ENCODE measurements around the gene CXCL10. TPM values are rescaled to one million over a fixed set of nuclear protein-coding genes. Genes with fewer than 3 reads are reported as not detected.
A peak's percentile ranks its signal among the peaks of the same experiment; 100 is the strongest.

The CXCL10 gene
- total and polyA plus RNA-seq, 9 of the 15 experiments (the other 6 are each of a cell fraction or from before 2014, with no cell fraction given), result 0.06 to 0.18 (median 0.08) TPM; not detected in 6

DNA sequence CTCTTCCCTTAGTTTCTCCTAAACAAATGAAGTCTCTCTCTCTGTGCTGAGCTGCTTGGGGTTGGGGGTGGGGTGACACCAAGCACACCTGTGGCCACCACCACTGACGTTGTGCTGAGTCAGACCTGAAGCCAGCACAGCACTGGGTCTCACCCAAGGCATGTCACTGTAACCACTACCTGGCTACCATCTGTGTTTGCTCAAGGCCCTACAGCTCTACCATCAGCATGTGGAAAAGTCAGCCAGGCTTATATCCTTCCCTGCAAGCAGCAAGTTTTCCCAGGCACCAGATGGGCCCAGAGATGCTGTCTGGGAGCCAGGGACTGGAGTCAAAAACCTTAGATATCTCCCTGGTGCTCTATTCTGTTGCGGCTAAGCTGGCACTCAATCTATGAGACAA lies 6.9 kb downstream of the CXCL10 start:
- H3K36me3 ChIP-seq (ENCODE audit: control insufficient read depth, insufficient read depth, low read length), result no peaks in the 10 kb centered on the region
- DNase-seq (ENCODE audit: extremely low read depth in 1 of 4, low spot score in 3 of 4) (peak in 1 of 4 experiments; percentile 21), FAIRE-seq (no peak), ATAC-seq (peak; percentile 64)
- POLR2A ChIA-PET, result interaction anchor here (0.6 to 1.4 kb wide), 3 partner anchors 9 to 631 kb away, joined by 3 to 4 read pairs (median 3); no protein-coding TSS in a partner anchor
- intact Hi-C loops (cut with micrococcal nuclease) (no loop called here), in situ Hi-C loops (cut with MboI) (no loop called here)
- H3K27me3 ChIP-seq (ENCODE audit: control insufficient read depth in 2 of 2, insufficient read depth in 2 of 2, low read length in 2 of 2), result peaks cover 0 to 4% of the 10 kb centered on the region in 2 experiments; a peak in 1 of 5 replicates
- BruUV-seq (replicated peaks), result no TSS peak
- H3K9me3 ChIP-seq (replicated peaks; ENCODE audit: control insufficient read depth, insufficient read depth, low read depth, low read length), result no peaks in the 10 kb centered on the region
- H3K4me2 ChIP-seq (ENCODE audit: insufficient read depth, low read length), result no peak overlapping the region
- CTCF ChIA-PET (ENCODE audit: low intra/inter-chr PET ratio), result no interaction called here
- peak; percentile 59 for TF ChIP-seq NFE2 (IDR thresholded peaks at IDR 0.05; ENCODE audit: low read depth)
- TF ChIP-seq HCFC1 (IDR thresholded peaks at IDR 0.05; ENCODE audit: low read depth, low read length), result no peak
- no peak for TF ChIP-seq ZBTB34 (CRISPR knock-in tag; IDR thresholded peaks at IDR 0.05)
- no peak for TF ChIP-seq DIDO1 (tag; IDR thresholded peaks at IDR 0.05; ENCODE audit: low read depth)
- TF ChIP-seq CEBPG (CRISPR knock-in tag; IDR thresholded peaks at IDR 0.05), result no peak
- no peak for TF ChIP-seq CEBPG (tag; conservative IDR thresholded peaks at IDR 0.05 in 1 of 2, IDR thresholded peaks at IDR 0.05 in 1 of 2)
- peak; percentile 73 for TF ChIP-seq C11orf30 (IDR thresholded peaks at IDR 0.05; ENCODE audit: low read depth)
- no peak for TF ChIP-seq POLR2G (IDR thresholded peaks at IDR 0.05; ENCODE audit: low read depth, low read length)
- TF ChIP-seq HMG20B (CRISPR knock-in tag; IDR thresholded peaks at IDR 0.05), result no peak
- TF ChIP-seq, protein P1, sequence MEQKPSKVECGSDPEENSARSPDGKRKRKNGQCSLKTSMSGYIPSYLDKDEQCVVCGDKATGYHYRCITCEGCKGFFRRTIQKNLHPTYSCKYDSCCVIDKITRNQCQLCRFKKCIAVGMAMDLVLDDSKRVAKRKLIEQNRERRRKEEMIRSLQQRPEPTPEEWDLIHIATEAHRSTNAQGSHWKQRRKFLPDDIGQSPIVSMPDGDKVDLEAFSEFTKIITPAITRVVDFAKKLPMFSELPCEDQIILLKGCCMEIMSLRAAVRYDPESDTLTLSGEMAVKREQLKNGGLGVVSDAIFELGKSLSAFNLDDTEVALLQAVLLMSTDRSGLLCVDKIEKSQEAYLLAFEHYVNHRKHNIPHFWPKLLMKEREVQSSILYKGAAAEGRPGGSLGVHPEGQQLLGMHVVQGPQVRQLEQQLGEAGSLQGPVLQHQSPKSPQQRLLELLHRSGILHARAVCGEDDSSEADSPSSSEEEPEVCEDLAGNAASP (IDR thresholded peaks at IDR 0.05), result no peak
- TF ChIP-seq, protein P2, sequence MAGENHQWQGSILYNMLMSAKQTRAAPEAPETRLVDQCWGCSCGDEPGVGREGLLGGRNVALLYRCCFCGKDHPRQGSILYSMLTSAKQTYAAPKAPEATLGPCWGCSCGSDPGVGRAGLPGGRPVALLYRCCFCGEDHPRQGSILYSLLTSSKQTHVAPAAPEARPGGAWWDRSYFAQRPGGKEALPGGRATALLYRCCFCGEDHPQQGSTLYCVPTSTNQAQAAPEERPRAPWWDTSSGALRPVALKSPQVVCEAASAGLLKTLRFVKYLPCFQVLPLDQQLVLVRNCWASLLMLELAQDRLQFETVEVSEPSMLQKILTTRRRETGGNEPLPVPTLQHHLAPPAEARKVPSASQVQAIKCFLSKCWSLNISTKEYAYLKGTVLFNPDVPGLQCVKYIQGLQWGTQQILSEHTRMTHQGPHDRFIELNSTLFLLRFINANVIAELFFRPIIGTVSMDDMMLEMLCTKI (IDR thresholded peaks at IDR 0.05; ENCODE audit: partially characterized antibody), result no peak
- TF ChIP-seq BACH1 (tag; IDR thresholded peaks at IDR 0.05), result peak; percentile 71; the same call in 1 of the 2 replicates
- peak; percentile 21; the same call in 1 of the 2 replicates for TF ChIP-seq MAFG (tag; conservative IDR thresholded peaks at IDR 0.05)
- TF ChIP-seq CREB3 (tag; conservative IDR thresholded peaks at IDR 0.05; ENCODE audit: low read depth), result no peak
- peak; percentile 77 for TF ChIP-seq ZNF316 (IDR thresholded peaks at IDR 0.05)
- no peak for TF ChIP-seq ZNF217 (CRISPR knock-in tag; IDR thresholded peaks at IDR 0.05)
- WGBS (ENCODE audit: insufficient coverage, low coverage, missing lambda C conversion rate), result 8% methylated on average over 2 of the region's 2 CpGs
- no peak overlapping the region for H2AFZ ChIP-seq (ENCODE audit: low read depth, low read length)
- H3K9me1 ChIP-seq (ENCODE audit: control insufficient read depth, insufficient read depth, low read length), result no peaks in the 10 kb centered on the region
- peaks cover 0 to under 1% of the 10 kb centered on the region in 2 experiments; a peak in 3 of 5 replicates for H3K4me1 ChIP-seq (replicated peaks in 1 of 2; ENCODE audit: control insufficient read depth in 2 of 2, insufficient read depth in 2 of 2, low read length in 2 of 2)
- no peaks in the 10 kb centered on the region for H4K20me1 ChIP-seq (replicated peaks; ENCODE audit: control insufficient read depth, insufficient read depth, low read length)
- no peak overlapping the region for H3K27ac ChIP-seq (ENCODE audit: extremely low read depth, low read depth, low read length)
- no peak overlapping the region for H3K4me3 ChIP-seq
- no peak overlapping the region for H3K9ac ChIP-seq (ENCODE audit: insufficient read depth in 1 of 2, low read depth in 2 of 2, low read length in 2 of 2)
- no peaks in the 10 kb centered on the region for H3K79me2 ChIP-seq (ENCODE audit: control insufficient read depth, insufficient read depth, low read length)

Measured in K562 (cell line).